CD1c-positive myeloid dendritic cell (primary cell): ENCODE measurements around the gene CHD2.

Source experiments
- DNase-seq: peaks from one replicate; pipeline ENCODE4 v3.0.0-alpha.2; 2016; ENCODE audit errors: extremely low spot score

Gene CHD2

GRCh38 chr15:92959219-92959618, 59.1 kb downstream of the CHD2 start:
- DNase-seq, result no peak

- DNase-seq, result no peak
These were observed 61.0 kb downstream of the CHD2 start for GRCh38 chr15:92960996-92961681.

- DNase-seq, result no peak
These were observed 62.8 kb downstream of the CHD2 start for GRCh38 chr15:92962914-92963313.

- DNase-seq, result no peak
These were observed 63.7 kb downstream of the CHD2 start for GRCh38 chr15:92963794-92964193.

- DNase-seq, result peak; percentile 60
These were observed 69.0 kb downstream of the CHD2 start for GRCh38 chr15:92968926-92969651.

- no peak for DNase-seq
These were observed 70.5 kb downstream of the CHD2 start for GRCh38 chr15:92970656-92971055.

- DNase-seq, result no peak
These were observed 71.0 kb downstream of the CHD2 start for GRCh38 chr15:92971081-92971480.

- DNase-seq, result no peak
These were observed 71.6 kb downstream of the CHD2 start for GRCh38 chr15:92971713-92972112.

GRCh38 chr15:92974183-92974915, 74.2 kb downstream of the CHD2 start:
- no peak for DNase-seq

GRCh38 chr15:92979011-92979701, 79.0 kb downstream of the CHD2 start:
- DNase-seq, result no peak

GRCh38 chr15:92981333-92981732, 81.2 kb downstream of the CHD2 start:
- DNase-seq, result no peak

- DNase-seq, result no peak
These were observed 84.0 kb downstream of the CHD2 start for GRCh38 chr15:92984161-92984560.

- DNase-seq, result peak; percentile 24
These were observed 89.3 kb downstream of the CHD2 start for GRCh38 chr15:92989470-92989869.

- DNase-seq, result no peak
These were observed 89.9 kb downstream of the CHD2 start for GRCh38 chr15:92990031-92990430.

GRCh38 chr15:92992720-92993119, 92.6 kb downstream of the CHD2 start:
- DNase-seq, result no peak

- DNase-seq, result no peak
These were observed 97.7 kb downstream of the CHD2 start for GRCh38 chr15:92997821-92998220.

- no peak for DNase-seq
These were observed 101.0 kb downstream of the CHD2 start for GRCh38 chr15:93001156-93001555.

- no peak for DNase-seq
These were observed 101.8 kb downstream of the CHD2 start for GRCh38 chr15:93001881-93002280.

GRCh38 chr15:93005133-93005532, 105.0 kb downstream of the CHD2 start:
- DNase-seq, result no peak

GRCh38 chr15:93007994-93008393, 107.9 kb downstream of the CHD2 start:
- no peak for DNase-seq

GRCh38 chr15:93012786-93013185, 112.7 kb downstream of the CHD2 start:
- no peak for DNase-seq

- DNase-seq, result no peak
These were observed 117.4 kb downstream of the CHD2 start for GRCh38 chr15:93017526-93017925.
